B cell (primary cell): ENCODE measurements around the gene STUM. TPM values are rescaled to one million over a fixed set of nuclear protein-coding genes. Genes with fewer than 3 reads are reported as not detected.

Experiments used
- ATAC-seq: fragments of 200-7000 bp; cut with Tn5 transposase; one replicate; pipeline ENCODE4 v1.10.0; 2021; ENCODE audit warnings: low read depth, mild to moderate bottlenecking, moderate number of reproducible peaks, moderate library complexity
- CTCF ChIA-PET: fragments of 350-600 bp; sonication (Branson Sonifier 250); formaldehyde crosslinking; loops from one replicate; lab custom pipeline; 2021; ENCODE audit warnings: antibody characterized with exemption, inconsistent platforms; lab: Charles Lee
- POLR2A ChIA-PET: fragments of 350-600 bp; sonication (Branson Sonifier 250); formaldehyde crosslinking; loops from one replicate; lab custom pipeline; 2021; ENCODE audit warnings: antibody characterized with exemption; lab: Charles Lee
- DNase-seq: peaks from one replicate; pipeline ENCODE4 v3.0.0; 2013
- H2AFZ ChIP-seq: 2 replicates; pipeline ENCODE4 v1.6.1; 2012; ENCODE audit warnings: mild to moderate bottlenecking, low read depth, low read length; ENCODE audit not compliant: insufficient read depth, poor library complexity, severe bottlenecking
- H3K27ac ChIP-seq, 2 donors: 1 replicate in 1 of 2; 2 replicates in 1 of 2; pipeline ENCODE4 v1.5.1; 2012 to 2013; ENCODE audit warnings: low read length in 2 of 2, mild to moderate bottlenecking in 2 of 2, moderate library complexity in 1 of 2
- H3K27me3 ChIP-seq, 4 experiments: fragments of 200-600 bp in 1 of 4; sonication (generic) in 1 of 4; replicated peaks in 1 of 4; 1 replicate in 2 of 4; 2 replicates in 2 of 4; pipeline versions ENCODE4 v1.6.1 to v1.7.0; 2013 to 2016; ENCODE audit warnings: low read length in 3 of 4, mild to moderate bottlenecking in 2 of 4, mixed read lengths in 1 of 4, moderate library complexity in 1 of 4; ENCODE audit not compliant: insufficient read depth in 4 of 4, control insufficient read depth in 3 of 4; ENCODE audit errors: control extremely low read depth in 1 of 4
- H3K36me3 ChIP-seq, 2 experiments: replicated peaks in 1 of 2; 1 replicate in 1 of 2; 2 replicates in 1 of 2; pipeline versions ENCODE4 v1.6.1 to v1.7.1; 2013; ENCODE audit warnings: low read length in 1 of 2; ENCODE audit not compliant: insufficient read depth in 2 of 2, control insufficient read depth in 1 of 2; ENCODE audit errors: control extremely low read depth in 1 of 2, extremely low read depth in 1 of 2
- H3K4me1 ChIP-seq, 2 donors: fragments of 200-600 bp in 1 of 2; sonication (generic) in 1 of 2; 1 replicate in 1 of 2; 2 replicates in 1 of 2; pipeline versions ENCODE4 v1.5.1 to v1.6.1; 2013 to 2017; ENCODE audit warnings: low read length in 2 of 2; ENCODE audit not compliant: control insufficient read depth in 2 of 2, insufficient read depth in 2 of 2
- H3K4me2 ChIP-seq: replicated peaks from 2 replicates; pipeline ENCODE3; 2012; ENCODE audit warnings: mild to moderate bottlenecking, low read depth, low read length; ENCODE audit not compliant: poor library complexity, severe bottlenecking
- H3K4me3 ChIP-seq, 5 experiments: fragments of 200-600 bp in 1 of 5; sonication (generic) in 1 of 5; 1 replicate in 3 of 5; 2 replicates in 2 of 5; pipeline versions ENCODE4 v1.5.1 to v1.7.0; 2011 to 2016; ENCODE audit warnings: low read length in 4 of 5, mild to moderate bottlenecking in 4 of 5, low read depth in 2 of 5, control low read depth in 1 of 5, moderate library complexity in 1 of 5; ENCODE audit not compliant: insufficient read depth in 1 of 5; ENCODE audit errors: control extremely low read depth in 1 of 5, extremely low read depth in 1 of 5
- H3K79me2 ChIP-seq: fragments of 200-600 bp; sonication (generic); one replicate; pipeline ENCODE4 v1.6.0; 2016; ENCODE audit warnings: low read length; ENCODE audit not compliant: control insufficient read depth, insufficient read depth
- H3K9ac ChIP-seq: fragments of 200-600 bp; sonication (generic); 2 replicates; pipeline ENCODE4 v1.6.1; 2017; ENCODE audit warnings: mild to moderate bottlenecking, low read length, moderate library complexity
- H3K9me3 ChIP-seq, 3 donors: one replicate each; pipeline versions ENCODE4 v1.6.1 to v1.7.1; 2013; ENCODE audit warnings: low read length in 2 of 3; ENCODE audit not compliant: control insufficient read depth in 2 of 3, insufficient read depth in 1 of 3; ENCODE audit errors: control extremely low read depth in 1 of 3
- H4K20me1 ChIP-seq: 2 replicates; pipeline ENCODE4 v1.6.0; 2012; ENCODE audit warnings: mild to moderate bottlenecking, low read length; ENCODE audit not compliant: insufficient read depth, control insufficient read depth, poor library complexity, severe bottlenecking
- H3K27ac Mint-ChIP-seq: one replicate; pipeline ENCODE4 v1.8.0; 2021; ENCODE audit warnings: mixed read lengths
- H3K27me3 Mint-ChIP-seq: one replicate; pipeline ENCODE4 v1.8.0; 2021; ENCODE audit warnings: mixed read lengths
- H3K4me1 Mint-ChIP-seq: one replicate; pipeline ENCODE4 v1.8.0; 2021; ENCODE audit warnings: mixed read lengths
- H3K4me3 Mint-ChIP-seq: one replicate; pipeline ENCODE4 v1.8.0; 2021; ENCODE audit warnings: mixed read lengths
- H3K9me3 Mint-ChIP-seq: one replicate; pipeline ENCODE4 v1.8.0; 2022; ENCODE audit warnings: mixed read lengths; ENCODE audit not compliant: insufficient read depth
- CTCF ChIP-seq: fragments of 200-600 bp; IDR thresholded peaks from one replicate; pipeline ENCODE4 v1.8.0; 2022; ENCODE audit warnings: antibody characterized with exemption, mild to moderate bottlenecking
- EZH2 ChIP-seq: IDR thresholded peaks from 2 replicates; pipeline ENCODE4 v1.6.1; 2012; ENCODE audit warnings: borderline replicate concordance, low read depth, mild to moderate bottlenecking, moderate library complexity, low read length; ENCODE audit not compliant: insufficient read depth, poor library complexity, severe bottlenecking
- WGBS: methylation state at CpG from one replicate; pipeline ENCODE4 v1.1.5; 2013; ENCODE audit warnings: missing lambda C conversion rate; ENCODE audit not compliant: insufficient coverage; 5-methylcytosine and 5-hydroxymethylcytosine counted together
- intact Hi-C: fragments of 100-400 bp; cut with micrococcal nuclease; formaldehyde crosslinking; loops from one replicate; pipeline ENCODE4 v1.10.0; 2022
- polyA plus RNA-seq: library from polyadenylated mRNA; depleted of rRNA; stranded (reverse); fragments of >200 nt; gene quantifications from 2 replicates; pipeline ENCODE4 v1.2.3, GENCODE V29; 2012
- total RNA-seq, 2 donors: library from RNA; stranded (reverse); fragments of 120-200 nt in 1 of 2; gene quantifications; 1 replicate in 1 of 2; 2 replicates in 1 of 2; pipeline versions ENCODE4 v1.2.3 to v1.2.4, GENCODE V29; 2013 to 2022

The STUM gene
- total and polyA plus RNA-seq, 2 donors (not counting 1 experiment from before 2014, with no cell fraction given) = 0.12 to 0.69 TPM

GRCh38 chr1:226584164-226584563 is 35.6 kb downstream of the STUM start:
- no peak for ATAC-seq
- intact Hi-C loops = no loop called here
- H3K9me3 ChIP-seq = peaks cover 0 to 4% (median 0%) of the 10 kb centered on the region in 3 donors
- H4K20me1 ChIP-seq = no peaks in the 10 kb centered on the region
- ChIA-PET CTCF (interaction anchor here (1.0 kb wide), 1 partner anchor 213 kb away, joined by 3 read pairs; no protein-coding TSS in a partner anchor), POLR2A (no interaction called here)
- H3K4me3 ChIP-seq = no peak overlapping the region
- H3K36me3 ChIP-seq = no peaks in the 10 kb centered on the region
- no peaks in the 10 kb centered on the region for H3K4me1 ChIP-seq
- H3K4me1 Mint-ChIP-seq = no peaks in the 10 kb centered on the region
- 56% methylated on average over 3 of the region's 3 CpGs for WGBS
- H3K9me3 Mint-ChIP-seq = no peaks in the 10 kb centered on the region
- H3K79me2 ChIP-seq = no peaks in the 10 kb centered on the region
- no peaks in the 10 kb centered on the region for H3K27me3 Mint-ChIP-seq
- no peak for DNase-seq
- H3K4me2 ChIP-seq = no peak overlapping the region
- H3K27me3 ChIP-seq = no peaks in the 10 kb centered on the region
- no peak overlapping the region for H3K27ac Mint-ChIP-seq
- TF ChIP-seq CTCF = no peak
- H2AFZ ChIP-seq = no peak overlapping the region
- no peak overlapping the region for H3K27ac ChIP-seq
- H3K9ac ChIP-seq = no peak overlapping the region
- H3K4me3 Mint-ChIP-seq = no peak overlapping the region

DNA sequence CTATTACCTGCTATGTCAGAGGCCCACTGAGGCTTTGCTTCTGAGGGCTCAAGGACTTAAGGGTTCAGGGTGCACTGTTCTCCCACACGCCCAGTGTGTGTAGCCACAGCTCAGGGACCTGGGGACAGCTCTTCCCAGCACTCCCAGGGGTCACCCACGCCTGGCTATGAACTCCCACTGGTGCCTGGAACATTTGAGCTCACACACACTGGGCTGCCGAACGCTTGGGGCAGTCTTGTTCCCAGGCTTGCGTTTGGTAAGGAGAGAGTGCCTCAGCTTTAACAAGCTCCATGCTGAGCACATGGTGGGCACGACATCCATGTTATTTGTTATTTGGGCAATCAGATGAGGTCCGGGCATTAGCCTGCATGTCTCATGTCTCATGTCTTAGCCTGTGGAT is 37.6 kb downstream of the STUM start:
- no peaks in the 10 kb centered on the region for H3K4me1 ChIP-seq
- H3K4me3 ChIP-seq = no peak overlapping the region
- no peak overlapping the region for H3K4me3 Mint-ChIP-seq
- H3K27ac Mint-ChIP-seq = no peak overlapping the region
- H3K27ac ChIP-seq = no peak overlapping the region
- H3K36me3 ChIP-seq = no peaks in the 10 kb centered on the region
- TF ChIP-seq CTCF (no peak), EZH2 (no peak)
- H3K27me3 Mint-ChIP-seq = peaks cover 8% of the 10 kb centered on the region
- ChIA-PET POLR2A (no interaction called here), CTCF (no interaction called here)
- no peaks in the 10 kb centered on the region for H4K20me1 ChIP-seq
- H3K4me1 Mint-ChIP-seq = no peaks in the 10 kb centered on the region
- no peaks in the 10 kb centered on the region for H3K9me3 ChIP-seq
- no peak for DNase-seq
- 90% methylated on average over 7 of the region's 7 CpGs for WGBS
- no peak overlapping the region for H3K9ac ChIP-seq
- intact Hi-C loops = no loop called here
- ATAC-seq = no peak
- H3K27me3 ChIP-seq = no peaks in the 10 kb centered on the region
- H3K9me3 Mint-ChIP-seq = no peaks in the 10 kb centered on the region
- no peaks in the 10 kb centered on the region for H3K79me2 ChIP-seq
- no peak overlapping the region for H3K4me2 ChIP-seq
- H2AFZ ChIP-seq = no peak overlapping the region
